ENCODE data around the gene IKZF2. TPM values are rescaled to one million over a fixed set of nuclear protein-coding genes. Genes with fewer than 3 reads are reported as not detected.

IKZF2 gene
- total RNA-seq, 1 donor from 2014 or later, result 16.4 TPM

- DNase-seq (no peak), ATAC-seq (no peak)
- H3K4me1 ChIP-seq, result peaks cover 14% of the 10 kb centered on the region
- H3K36me3 ChIP-seq, result no peaks in the 10 kb centered on the region
- no peaks in the 10 kb centered on the region for H3K27me3 ChIP-seq
- TF ChIP-seq, protein P1, sequence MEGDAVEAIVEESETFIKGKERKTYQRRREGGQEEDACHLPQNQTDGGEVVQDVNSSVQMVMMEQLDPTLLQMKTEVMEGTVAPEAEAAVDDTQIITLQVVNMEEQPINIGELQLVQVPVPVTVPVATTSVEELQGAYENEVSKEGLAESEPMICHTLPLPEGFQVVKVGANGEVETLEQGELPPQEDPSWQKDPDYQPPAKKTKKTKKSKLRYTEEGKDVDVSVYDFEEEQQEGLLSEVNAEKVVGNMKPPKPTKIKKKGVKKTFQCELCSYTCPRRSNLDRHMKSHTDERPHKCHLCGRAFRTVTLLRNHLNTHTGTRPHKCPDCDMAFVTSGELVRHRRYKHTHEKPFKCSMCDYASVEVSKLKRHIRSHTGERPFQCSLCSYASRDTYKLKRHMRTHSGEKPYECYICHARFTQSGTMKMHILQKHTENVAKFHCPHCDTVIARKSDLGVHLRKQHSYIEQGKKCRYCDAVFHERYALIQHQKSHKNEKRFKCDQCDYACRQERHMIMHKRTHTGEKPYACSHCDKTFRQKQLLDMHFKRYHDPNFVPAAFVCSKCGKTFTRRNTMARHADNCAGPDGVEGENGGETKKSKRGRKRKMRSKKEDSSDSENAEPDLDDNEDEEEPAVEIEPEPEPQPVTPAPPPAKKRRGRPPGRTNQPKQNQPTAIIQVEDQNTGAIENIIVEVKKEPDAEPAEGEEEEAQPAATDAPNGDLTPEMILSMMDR (IDR thresholded peaks at IDR 0.05), result no peak
- intact Hi-C loops (cut with DNase I), result no loop called here
- H3K9me3 ChIP-seq, result no peaks in the 10 kb centered on the region
- H3K4me3 ChIP-seq, result peak overlapping the region; percentile 67
- no peak overlapping the region for H3K27ac ChIP-seq
Measured at GRCh38 chr2:213152888-213153287, 1.5 kb upstream of the IKZF2 start.

DNA sequence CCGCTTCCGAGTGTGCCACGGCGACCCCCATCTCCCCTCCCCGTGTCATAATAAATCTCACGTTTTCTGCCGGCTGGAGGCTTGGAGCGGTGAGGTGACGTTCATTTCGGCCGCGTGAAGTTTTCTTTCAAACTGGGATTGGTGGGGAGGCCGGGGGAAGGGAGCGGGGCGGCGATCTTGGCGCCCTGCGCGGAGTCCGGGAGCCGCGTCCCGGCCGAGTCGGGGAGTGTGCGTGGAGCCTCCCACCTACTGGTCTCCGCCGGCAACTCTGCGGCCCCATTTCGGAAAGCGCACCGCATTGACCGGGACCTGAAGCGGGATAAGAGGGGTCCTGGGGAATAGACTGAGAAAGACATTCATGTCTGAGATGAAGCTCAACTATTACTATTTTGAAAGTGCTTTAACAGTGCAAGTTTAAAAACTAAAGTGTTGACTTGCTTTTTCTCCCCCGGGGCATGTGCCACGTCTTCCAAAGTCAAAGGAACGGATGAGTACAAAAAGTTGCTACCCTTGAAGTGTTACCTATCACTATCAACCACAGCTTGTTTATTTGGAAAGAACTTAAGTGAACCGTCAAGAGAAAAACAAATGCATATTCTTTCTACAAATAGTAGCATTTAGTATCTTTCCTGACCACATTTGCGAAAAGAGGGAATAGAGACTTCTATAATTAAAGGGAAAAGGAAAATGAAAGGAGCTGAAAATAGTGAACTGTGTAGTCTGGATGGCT, 818 bp upstream of the IKZF2 start:
- Histone ChIP-seq H3K4me3 (peak overlapping the region; percentile 67), H3K4me1 (peaks cover 14% of the 10 kb centered on the region), H3K27me3 (no peaks in the 10 kb centered on the region), H3K27ac (peak overlapping the region; percentile 90), H3K9me3 (no peaks in the 10 kb centered on the region), H3K36me3 (no peaks in the 10 kb centered on the region)
- TF ChIP-seq, protein P1 (IDR thresholded peaks at IDR 0.05), result peak; percentile 26
- DNase-seq (peak; percentile 89), ATAC-seq (peak; percentile 82)
- intact Hi-C loops (cut with DNase I), result no loop called here

DNA sequence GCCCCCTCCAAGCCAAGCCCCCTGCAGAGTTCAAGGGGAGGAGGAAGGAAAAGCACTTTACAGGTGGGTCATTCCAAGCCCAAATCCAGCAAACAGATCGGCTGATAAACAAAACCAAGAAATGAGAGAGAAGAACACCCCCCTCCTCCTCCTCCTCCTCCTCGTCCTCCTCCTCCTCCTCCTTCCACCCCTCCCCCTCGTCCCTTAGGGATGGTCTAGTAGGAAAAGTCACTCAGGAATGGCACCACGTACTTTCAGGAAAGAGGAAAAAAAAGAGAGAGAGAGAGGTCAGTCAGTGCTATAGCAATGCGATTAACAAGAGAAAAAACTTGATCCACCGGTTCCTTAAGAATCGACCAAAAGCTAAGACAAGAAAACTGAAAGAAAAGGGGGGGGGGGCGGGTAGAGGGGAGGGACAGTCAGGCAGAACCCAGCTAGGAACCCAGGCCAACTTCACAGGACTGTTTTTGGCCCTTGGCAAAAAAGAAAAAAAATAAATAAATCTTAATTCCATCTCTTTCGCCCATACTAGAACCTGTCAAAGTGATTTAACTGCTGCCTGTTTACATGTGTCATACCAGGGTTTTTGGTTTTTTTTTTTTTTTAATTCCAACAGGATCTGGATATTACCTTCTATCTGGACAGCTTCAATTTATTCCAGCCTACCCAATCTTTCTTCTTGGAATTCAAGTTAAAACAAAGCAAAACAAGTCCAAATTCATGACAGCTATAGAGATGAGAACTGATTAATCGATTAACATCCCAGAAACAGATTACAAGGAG, 906 bp downstream of the IKZF2 start:
- TF ChIP-seq, protein P1 (IDR thresholded peaks at IDR 0.05), result no peak
- Histone ChIP-seq H3K27ac (peak overlapping the region; percentile 76), H3K4me1 (peaks cover 14% of the 10 kb centered on the region), H3K27me3 (no peaks in the 10 kb centered on the region), H3K36me3 (no peaks in the 10 kb centered on the region), H3K4me3 (peak overlapping the region; percentile 65), H3K9me3 (no peaks in the 10 kb centered on the region)
- DNase-seq, result no peak
- peak; percentile 12 for ATAC-seq
- intact Hi-C loops (cut with DNase I), result no loop called here

GRCh38 chr2:213149949-213150314, 1.5 kb downstream of the IKZF2 start:
- peaks cover 14% of the 10 kb centered on the region for H3K4me1 ChIP-seq
- peak overlapping the region; percentile 76 for H3K27ac ChIP-seq
- no peak for DNase-seq
- no peak for ATAC-seq
- H3K9me3 ChIP-seq, result no peaks in the 10 kb centered on the region
- intact Hi-C loops (cut with DNase I), result no loop called here
- H3K4me3 ChIP-seq, result peak overlapping the region; percentile 65
- TF ChIP-seq, protein P1 (IDR thresholded peaks at IDR 0.05), result no peak
- no peaks in the 10 kb centered on the region for H3K27me3 ChIP-seq
- H3K36me3 ChIP-seq, result no peaks in the 10 kb centered on the region

DNA sequence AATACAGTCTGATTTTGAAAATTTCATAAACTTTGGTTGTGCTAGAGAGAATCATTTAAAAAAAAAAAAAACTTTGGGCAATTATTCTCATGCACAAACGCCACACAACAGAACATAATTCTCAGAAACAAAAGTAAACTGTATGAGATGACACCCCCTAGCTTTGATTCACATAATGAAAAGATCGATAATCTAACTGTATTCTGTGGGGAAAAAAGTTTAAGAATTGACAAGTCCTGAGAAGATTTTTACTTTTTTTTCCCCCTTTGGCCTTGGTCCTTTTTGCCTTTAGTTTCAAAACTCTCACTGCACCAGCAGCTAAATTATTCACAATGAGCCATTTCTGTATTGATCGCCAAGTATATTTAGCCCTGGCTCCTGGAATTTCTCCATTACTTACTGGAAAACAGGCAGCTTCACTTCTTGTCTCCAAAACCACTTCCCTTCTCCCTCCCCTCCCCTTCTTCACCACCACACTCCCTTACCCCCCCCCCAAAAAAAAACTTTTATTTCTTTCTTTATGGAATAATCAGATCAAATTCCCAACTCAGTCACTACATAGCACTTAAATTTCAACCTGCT, 2.0 kb downstream of the IKZF2 start:
- ATAC-seq (no peak), DNase-seq (no peak)
- Histone ChIP-seq H3K36me3 (no peaks in the 10 kb centered on the region), H3K4me1 (peaks cover 14% of the 10 kb centered on the region), H3K27me3 (no peaks in the 10 kb centered on the region), H3K27ac (peak overlapping the region; percentile 76), H3K9me3 (no peaks in the 10 kb centered on the region), H3K4me3 (peak overlapping the region; percentile 65)
- intact Hi-C loops (cut with DNase I), result no loop called here
- TF ChIP-seq, protein P1 (IDR thresholded peaks at IDR 0.05), result no peak

Data from upper lobe of right lung (tissue), 1 donor.